Skin of body (tissue), 2 donors: ENCODE measurements around the gene PCOLCE2. TPM values are rescaled to one million over a fixed set of nuclear protein-coding genes. Genes with fewer than 3 reads are reported as not detected.
A peak's percentile ranks its signal among the peaks of the same experiment; 100 is the strongest.

ENCODE experiments used
- DNase-seq: peaks from one replicate; lab custom pipeline; 2025; lab: John Stamatoyannopoulos, UW
- total RNA-seq: library from RNA; depleted of rRNA; stranded (reverse); fragments of >200 nt; gene quantifications from one replicate; pipeline ENCODE4 v1.2.3, GENCODE V29; 2014

PCOLCE2 gene
- total RNA-seq, 1 donor from 2014 or later = 2.4 TPM

GRCh38 chr3:142863930-142864920 lies 24.7 kb downstream of the PCOLCE2 start:
- no peak for DNase-seq

DNA sequence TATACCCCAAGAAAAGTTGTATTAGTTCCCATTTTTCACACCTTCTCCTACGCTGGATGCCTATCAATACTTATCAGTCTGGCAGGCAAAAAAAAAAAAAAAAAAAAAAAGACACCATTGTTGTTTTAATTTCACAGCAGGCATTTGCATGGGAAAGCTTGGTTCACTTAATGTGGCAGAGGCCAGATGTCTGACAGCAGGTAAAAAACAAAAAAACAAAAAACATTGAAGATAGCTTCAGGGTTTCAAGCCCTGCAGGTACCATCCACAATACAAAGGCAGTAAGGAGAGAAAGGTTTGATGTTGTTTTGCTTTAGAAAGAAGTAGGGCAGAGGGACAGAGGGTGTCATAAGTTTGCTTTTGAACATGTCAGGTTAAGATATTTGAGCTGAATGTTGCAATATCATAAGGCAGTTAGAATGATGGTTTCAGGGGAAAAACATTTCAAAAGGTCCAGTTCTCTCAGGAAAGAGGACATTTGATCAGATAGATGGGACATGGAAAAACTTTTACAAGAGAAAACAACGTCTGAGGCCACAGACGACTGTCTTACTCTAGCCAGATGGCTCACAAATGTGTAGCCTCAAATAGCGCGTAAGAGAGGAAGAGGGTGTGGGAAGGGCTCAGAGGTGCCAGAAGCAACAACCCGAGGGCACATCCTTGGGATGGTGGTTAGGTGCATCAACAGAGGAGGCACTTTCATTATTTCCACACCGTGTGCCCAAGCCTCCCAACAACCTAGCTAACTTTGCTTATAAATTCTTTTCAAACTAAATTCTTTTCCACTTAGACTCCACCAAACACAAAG lies 25.7 kb downstream of the PCOLCE2 start:
- DNase-seq = no peak

DNA sequence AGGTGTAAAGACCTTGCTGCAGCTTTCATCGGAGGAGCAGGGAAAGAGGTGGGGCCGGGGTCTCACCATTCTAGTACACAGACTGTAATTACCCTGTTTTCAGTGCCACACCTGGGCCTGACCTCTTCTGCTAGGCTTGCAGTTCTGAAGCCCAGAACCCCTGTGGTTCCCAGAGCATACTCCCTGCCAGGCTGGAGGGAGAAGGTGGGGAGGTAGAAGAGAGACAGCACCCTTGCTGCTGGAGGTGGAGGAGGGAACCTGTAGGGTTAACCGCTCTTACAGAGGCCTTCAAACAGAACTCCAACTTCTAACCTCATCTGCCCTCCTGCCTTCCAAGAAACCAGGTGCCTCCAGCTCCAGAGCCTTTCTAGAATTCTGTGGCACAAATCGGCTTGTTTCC lies 27.0 kb downstream of the PCOLCE2 start:
- DNase-seq = no peak

DNA sequence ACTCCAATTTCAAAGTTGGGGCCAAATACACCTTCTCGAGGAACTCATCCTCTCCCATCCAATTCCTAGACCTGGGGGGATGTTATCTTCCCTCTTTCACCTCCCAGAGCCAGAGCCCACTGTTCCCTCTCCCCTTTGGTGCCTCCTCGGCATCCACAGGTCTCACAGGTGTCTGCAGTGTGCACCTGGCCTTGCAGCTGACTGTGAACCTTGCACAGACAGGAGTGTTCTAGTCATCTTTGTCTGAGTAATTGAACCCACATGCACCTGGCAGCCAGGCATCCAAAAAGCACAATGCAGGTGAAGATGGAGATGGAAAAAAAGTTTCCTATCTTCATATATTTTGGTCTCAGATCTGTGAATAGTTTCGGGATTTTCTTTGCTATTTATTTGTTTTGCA lies 30.8 kb downstream of the PCOLCE2 start:
- no peak for DNase-seq

DNA sequence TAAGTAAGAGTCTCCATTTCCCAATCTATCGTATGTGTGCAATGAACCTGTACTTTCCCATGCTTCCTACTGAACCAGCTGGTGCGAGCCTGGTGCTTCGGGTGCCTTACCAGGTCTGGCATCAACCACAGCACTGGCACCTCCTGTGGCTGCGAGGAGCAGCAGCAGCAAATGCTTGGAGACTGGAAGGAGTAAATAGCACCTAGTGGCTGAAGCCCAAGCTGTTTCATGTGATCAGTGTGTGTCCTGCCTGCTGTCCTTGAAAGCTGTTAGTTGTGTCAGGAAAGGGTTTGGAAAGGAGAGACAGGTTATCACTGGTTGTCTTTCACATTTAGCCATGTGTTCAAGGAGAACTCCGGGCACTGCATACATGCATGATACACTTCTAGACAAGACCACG lies 31.8 kb downstream of the PCOLCE2 start:
- DNase-seq = no peak

GRCh38 chr3:142853270-142854168 lies 35.4 kb downstream of the PCOLCE2 start:
- no peak for DNase-seq

DNA sequence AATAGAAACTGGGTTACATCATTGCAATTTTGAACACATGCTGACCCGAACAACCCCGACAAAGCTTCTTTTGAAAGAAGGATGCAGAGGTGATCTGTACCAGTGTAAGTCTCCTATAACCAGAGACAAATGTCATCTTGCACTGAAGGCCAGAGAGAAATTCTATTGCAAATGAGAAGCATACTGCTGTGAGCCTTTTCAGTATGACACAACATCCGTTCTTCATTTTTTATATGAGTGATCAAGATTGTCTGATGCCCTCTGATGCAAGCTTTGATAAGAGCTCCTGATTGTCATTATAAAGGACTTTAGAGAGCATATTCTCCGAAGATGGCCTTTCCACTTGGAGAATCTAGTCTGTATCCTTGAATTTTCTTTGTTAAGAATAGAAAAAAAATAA lies 36.9 kb downstream of the PCOLCE2 start:
- DNase-seq = no peak

DNA sequence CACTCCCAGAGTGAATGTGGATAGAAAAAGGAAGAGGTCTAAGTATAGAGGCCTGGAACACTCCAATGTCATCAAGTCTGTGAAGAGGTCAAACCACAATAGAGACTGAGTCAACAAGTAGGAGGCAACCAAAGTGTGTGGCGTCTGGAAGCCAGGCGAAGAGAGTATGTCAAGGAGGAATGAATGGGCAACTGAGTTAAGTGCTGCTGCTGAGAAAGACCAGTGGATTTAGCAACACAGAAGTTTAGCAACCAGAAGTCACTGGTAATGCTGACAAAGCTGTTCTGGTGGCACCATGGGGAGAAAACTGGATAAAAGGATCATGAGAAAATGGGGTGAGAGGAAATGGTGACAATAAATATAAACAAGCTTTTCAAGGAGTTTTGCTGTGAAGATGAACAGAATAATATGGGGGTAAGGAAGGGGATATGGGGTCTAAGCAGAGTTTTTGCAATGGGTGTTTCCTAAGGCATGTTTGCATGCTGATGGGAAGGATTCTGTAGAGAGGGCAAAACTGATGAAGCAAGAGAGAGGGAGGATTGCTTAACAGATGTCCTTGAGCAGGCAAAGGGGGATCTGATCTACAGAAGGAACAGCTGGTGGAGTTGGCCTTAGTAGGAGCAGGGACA lies 38.4 kb downstream of the PCOLCE2 start:
- DNase-seq = no peak

GRCh38 chr3:142849148-142849547 lies 39.7 kb downstream of the PCOLCE2 start:
- DNase-seq = no peak

- no peak for DNase-seq
These were observed 41.9 kb downstream of the PCOLCE2 start for GRCh38 chr3:142846779-142847577.

DNA sequence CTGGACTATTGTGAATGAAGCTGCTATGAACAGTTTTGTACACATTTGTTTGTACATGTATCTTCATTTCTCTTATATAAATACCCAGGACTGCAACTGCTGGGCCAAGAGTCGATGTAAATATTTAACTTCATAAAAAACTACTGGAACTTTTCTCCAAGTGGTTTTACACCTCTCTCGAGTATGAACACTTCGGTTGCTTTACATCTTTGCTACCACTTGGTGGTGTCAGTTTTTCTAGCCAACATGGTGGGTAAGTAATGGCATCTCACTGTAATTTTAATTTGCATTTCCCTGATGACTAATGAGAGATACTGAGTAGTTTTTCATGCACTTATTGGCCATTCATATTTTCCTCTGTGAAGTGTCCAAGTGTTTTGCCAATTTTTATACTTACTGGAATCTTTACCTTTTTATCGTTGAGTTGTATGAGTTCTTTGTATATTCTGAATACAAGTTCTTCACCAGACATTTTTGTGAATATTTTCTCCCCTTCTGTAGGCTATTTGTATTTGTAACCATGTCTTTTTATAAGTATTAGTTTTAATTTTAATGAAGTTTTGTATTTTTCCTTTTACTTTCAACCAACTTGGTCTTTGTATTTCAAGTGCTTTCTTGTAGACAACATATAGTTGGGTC lies 44.4 kb downstream of the PCOLCE2 start:
- no peak for DNase-seq

GRCh38 chr3:142839831-142840230 lies 49.1 kb downstream of the PCOLCE2 start:
- no peak for DNase-seq

- no peak for DNase-seq
These were observed 51.4 kb downstream of the PCOLCE2 start for GRCh38 chr3:142837526-142837925.

- peak; percentile 6 for DNase-seq
These were observed 60.1 kb downstream of the PCOLCE2 start for GRCh38 chr3:142828703-142829305.

DNA sequence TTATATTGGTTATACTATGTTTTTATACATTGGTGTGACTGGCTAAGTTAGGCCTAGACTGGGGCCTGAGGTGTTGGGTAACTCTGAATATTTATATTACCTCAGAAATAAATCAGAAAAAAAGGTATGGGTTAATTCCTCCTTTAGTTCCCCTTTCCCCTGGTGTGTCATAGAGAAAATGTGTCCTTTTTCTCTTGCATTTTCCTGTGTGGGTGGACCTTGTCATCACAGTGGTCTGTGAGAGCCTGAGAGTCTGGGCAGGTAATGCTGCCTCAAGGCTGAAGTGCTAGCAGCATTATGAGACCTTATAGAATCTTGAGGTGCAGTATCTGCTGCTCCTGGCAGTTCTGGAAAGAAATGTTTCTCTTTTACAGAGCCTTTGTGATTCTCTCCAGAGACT lies 69.7 kb downstream of the PCOLCE2 start:
- DNase-seq = no peak

DNA sequence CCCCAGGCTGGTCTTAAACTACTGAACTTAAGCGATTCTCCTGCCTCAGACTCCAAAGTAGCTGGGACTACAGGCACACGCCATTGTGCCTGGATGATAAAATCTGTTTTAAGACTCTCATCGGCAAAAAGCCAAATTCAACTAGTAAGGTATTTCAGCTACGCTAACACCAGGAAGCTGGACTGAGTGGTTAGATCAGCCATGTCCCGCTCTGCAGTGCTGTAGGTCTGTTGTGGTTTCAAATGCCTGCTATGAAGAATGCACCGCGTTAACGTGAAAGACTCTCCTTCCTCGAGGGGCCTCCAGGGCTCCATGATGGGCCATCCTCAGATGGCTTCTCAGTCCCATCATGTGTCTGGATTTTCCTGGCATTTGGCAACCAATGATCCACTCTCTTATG lies 70.2 kb downstream of the PCOLCE2 start:
- DNase-seq = no peak

DNA sequence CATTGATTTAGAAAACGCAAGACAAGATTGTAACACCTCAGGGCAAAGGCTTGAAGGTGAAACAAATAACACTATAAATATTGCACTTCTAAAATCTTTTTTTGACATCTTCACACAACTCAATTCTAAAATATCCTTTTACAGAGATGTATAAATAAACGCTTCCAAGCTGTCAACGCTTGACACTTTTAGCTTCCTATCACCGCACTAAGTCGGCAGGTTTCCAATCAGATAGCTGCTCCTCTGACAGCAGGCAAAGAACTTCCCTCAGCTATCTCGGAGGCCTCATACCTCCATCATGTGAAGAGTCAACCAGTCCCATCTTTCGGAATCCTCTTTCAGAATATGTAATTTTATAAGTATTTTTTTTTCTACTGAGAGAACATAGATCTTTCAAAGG lies 71.0 kb downstream of the PCOLCE2 start:
- DNase-seq = no peak

DNA sequence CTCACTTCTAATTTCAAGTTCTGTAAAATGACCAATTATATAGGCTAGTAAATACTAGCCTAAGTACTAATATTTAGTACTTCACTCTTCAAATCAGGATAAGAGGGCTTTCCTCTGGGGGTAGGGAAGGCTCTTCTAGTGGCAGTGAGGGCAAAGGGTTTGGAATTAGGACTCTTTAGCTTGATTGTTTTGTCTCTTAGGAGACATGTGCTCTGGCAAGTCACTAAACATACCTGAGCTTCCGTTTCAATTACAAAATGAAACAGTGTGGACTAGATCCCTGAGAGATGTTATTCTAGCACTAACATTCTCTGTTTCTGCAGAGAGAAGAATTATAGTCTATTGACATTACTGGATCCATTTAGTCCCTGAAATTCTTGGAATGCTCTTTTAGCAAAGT lies 71.5 kb downstream of the PCOLCE2 start:
- no peak for DNase-seq

DNA sequence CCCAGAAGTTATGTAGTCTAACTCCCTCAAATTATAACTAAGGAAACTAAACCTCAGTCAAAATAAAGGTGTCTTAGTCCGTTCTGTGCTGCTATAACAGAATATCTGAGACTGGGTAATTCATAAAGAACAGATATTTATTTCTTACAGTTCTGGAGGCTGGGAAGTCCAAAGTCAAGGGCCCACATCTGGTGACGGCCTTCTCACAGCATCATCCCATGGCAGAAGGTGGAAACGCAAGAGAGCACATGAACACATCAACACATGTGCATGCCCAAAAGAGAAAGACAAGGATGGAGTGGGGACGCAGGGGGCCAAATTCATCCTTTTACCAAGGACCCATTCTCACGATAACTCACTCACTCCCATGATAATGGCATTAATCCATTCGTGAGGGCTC lies 73.1 kb downstream of the PCOLCE2 start:
- no peak for DNase-seq
